Eye (tissue), 1 donor: ENCODE data around the gene ZNF879.
A peak's percentile ranks its signal among the peaks of the same experiment; 100 is the strongest.

ENCODE experiments used
- DNase-seq: peaks from one replicate; pipeline ENCODE4 v3.0.0-alpha.2; 2015

ZNF879 gene

GRCh38 chr5:179008667-179009066, 14.9 kb upstream of the ZNF879 start:
- no peak for DNase-seq

- DNase-seq, result no peak
Observed at GRCh38 chr5:179033004-179033580, 9.5 kb downstream of the ZNF879 start.

GRCh38 chr5:179044765-179045164, 21.2 kb downstream of the ZNF879 start:
- DNase-seq, result no peak

GRCh38 chr5:179051784-179052183, 28.2 kb downstream of the ZNF879 start:
- DNase-seq, result no peak

GRCh38 chr5:179054036-179054785, 30.6 kb downstream of the ZNF879 start:
- no peak for DNase-seq

- DNase-seq, result no peak
Observed at GRCh38 chr5:179054876-179055275, 31.3 kb downstream of the ZNF879 start.

- no peak for DNase-seq
Observed at GRCh38 chr5:179055436-179055835, 31.8 kb downstream of the ZNF879 start.

- no peak for DNase-seq
Observed at GRCh38 chr5:179055841-179056240, 32.2 kb downstream of the ZNF879 start.

GRCh38 chr5:179060116-179061008, 36.8 kb downstream of the ZNF879 start, which contains the start of gene ZNF354C:
Gene ZNF354C, plus strand, starts transcription at chr5:179060373. Its CDS starts 1,696 bp downstream, at chr5:179062069.
- DNase-seq, result peak; percentile 97

- DNase-seq, result no peak
Observed at GRCh38 chr5:179061025-179061424, 37.4 kb downstream of the ZNF879 start.

- no peak for DNase-seq
Observed at GRCh38 chr5:179065703-179066102, 42.1 kb downstream of the ZNF879 start.

GRCh38 chr5:179079165-179079987, 55.8 kb downstream of the ZNF879 start:
- DNase-seq, result no peak

- no peak for DNase-seq
Observed at GRCh38 chr5:179080724-179081123, 57.1 kb downstream of the ZNF879 start.
